GM19240 (cell line): Measurements from ENCODE around the gene EIF1.
"Not testable (repeated sequence)": the region's sequence is repeated elsewhere in the genome, so short reads cannot be mapped to it uniquely, and the experiment has no call there.

Source experiments
- DNase-seq: peaks from one replicate; pipeline ENCODE4 v3.0.0; 2011; ENCODE audit warnings: low spot score; ENCODE audit not compliant: insufficient read length

EIF1 gene

GRCh38 chr17:41688641-41689496 lies at the start of gene EIF1:
Gene EIF1, plus strand, starts transcription at chr17:41688885. Its CDS starts 154 bp downstream, at chr17:41689039.
- DNase-seq, result peak; percentile 76

GRCh38 chr17:41638941-41639340 lies 49.7 kb upstream of the EIF1 start:
- DNase-seq, result no peak

- DNase-seq, result no peak
These were observed 48.9 kb upstream of the EIF1 start for GRCh38 chr17:41639492-41640473.

GRCh38 chr17:41640596-41640995 lies 48.1 kb upstream of the EIF1 start:
- DNase-seq, result not testable (repeated sequence)

- no peak for DNase-seq
These were observed 46.2 kb upstream of the EIF1 start for GRCh38 chr17:41642252-41643156.

- DNase-seq, result no peak
These were observed 41.5 kb upstream of the EIF1 start for GRCh38 chr17:41647038-41647813.

- DNase-seq, result peak; percentile 95
These were observed 40.7 kb upstream of the EIF1 start for GRCh38 chr17:41647940-41648410.

GRCh38 chr17:41648411-41649195 lies 40.1 kb upstream of the EIF1 start:
- peak; percentile 95 for DNase-seq

- DNase-seq, result no peak
These were observed 38.7 kb upstream of the EIF1 start for GRCh38 chr17:41649923-41650519.

GRCh38 chr17:41650794-41651624 lies 37.7 kb upstream of the EIF1 start:
- DNase-seq, result no peak

- DNase-seq, result no peak
These were observed 36.8 kb upstream of the EIF1 start for GRCh38 chr17:41651625-41652460.

- DNase-seq, result no peak
These were observed 36.2 kb upstream of the EIF1 start for GRCh38 chr17:41652461-41652970.

- no peak for DNase-seq
These were observed 35.3 kb upstream of the EIF1 start for GRCh38 chr17:41653421-41653820.

GRCh38 chr17:41653892-41654677 lies 34.6 kb upstream of the EIF1 start:
- no peak for DNase-seq

- DNase-seq, result no peak
These were observed 33.7 kb upstream of the EIF1 start for GRCh38 chr17:41654678-41655607.
